HG02973 (cell line): Measurements from ENCODE around the gene CDK15.
"Not testable (repeated sequence)": the region's sequence is repeated elsewhere in the genome, so short reads cannot be mapped to it uniquely, and the experiment has no call there.

ENCODE experiments used
- ATAC-seq: cut with Tn5 transposase; IDR thresholded peaks from one replicate; pipeline ENCODE4 v1.9.1; 2021; ENCODE audit warnings: moderate library complexity; ENCODE audit not compliant: unreplicated experiment

The CDK15 gene

DNA sequence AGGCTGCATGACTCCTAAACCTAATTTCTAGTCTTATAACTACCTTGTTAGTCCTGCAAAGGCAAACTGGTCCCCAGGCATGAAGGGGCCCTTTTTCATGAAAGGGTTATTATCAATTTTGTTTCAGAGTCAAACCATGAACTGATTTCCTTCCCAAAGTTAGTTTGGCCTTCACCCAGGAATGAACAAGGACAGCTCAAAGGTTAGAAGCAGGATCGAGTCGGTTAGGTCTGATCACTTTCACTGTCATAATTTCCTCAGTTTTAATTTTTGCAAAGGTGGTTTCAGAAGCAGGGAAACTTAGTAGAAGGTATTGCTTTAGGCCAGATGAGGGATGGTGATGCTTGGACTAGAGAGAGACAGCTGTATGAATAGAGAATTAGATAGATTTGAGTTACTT lies 16.9 kb upstream of the CDK15 start:
- no peak for ATAC-seq

DNA sequence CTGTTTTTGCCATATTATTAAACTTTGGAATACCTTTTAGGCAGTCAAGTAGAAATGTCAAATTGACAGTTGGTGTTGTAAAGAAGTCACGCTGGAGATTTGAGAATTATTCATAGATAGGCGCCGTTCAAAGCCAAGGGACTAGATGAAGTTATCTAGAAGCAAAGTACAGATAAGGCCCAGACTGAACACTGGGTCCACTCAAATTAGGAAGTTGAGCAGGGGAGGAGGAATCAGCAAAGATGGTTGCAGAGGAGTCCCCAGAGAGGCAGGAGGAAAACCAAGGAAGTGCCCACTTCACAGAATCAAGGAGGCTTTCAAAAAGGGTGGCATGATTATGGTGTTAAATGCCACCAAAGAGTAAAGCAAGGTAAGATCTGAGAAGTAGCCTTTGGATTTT lies 16.0 kb upstream of the CDK15 start:
- ATAC-seq = no peak

DNA sequence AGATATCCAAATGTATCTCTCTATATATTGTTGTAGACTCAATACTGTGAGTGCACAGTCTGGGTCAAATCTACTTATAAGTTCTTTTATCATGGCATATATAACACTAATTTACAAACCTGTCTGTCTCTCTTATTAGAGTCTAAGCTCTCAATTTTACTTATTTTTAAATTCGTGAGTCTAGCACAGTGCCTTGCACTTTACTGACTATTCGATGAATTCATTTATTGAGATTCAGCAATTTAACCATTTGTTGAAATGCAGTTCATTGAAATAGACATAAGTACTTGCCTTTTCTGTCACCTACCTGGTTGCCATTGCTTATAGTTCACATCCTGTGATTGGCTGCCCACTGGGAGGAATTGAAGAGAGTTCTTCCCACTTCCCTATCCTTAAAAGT lies 15.3 kb upstream of the CDK15 start:
- ATAC-seq = no peak

DNA sequence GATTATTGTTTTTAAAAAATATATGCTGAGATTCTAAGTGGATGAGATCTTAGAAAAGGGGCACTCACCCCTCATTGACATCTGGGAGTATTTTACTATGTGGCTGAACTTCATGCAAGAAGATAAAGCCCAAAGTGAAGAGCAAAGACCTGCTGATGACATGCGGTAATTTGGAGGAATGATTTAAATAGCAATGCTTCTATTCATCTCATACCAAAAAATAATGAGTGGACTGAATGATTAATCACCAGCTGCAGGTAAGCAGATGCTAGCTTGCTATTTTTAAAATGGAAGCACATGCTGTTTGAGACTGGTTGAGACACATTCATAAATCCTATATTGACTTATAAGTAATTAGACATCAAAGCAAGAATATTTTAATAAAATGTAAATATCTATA lies 12.7 kb upstream of the CDK15 start:
- no peak for ATAC-seq

DNA sequence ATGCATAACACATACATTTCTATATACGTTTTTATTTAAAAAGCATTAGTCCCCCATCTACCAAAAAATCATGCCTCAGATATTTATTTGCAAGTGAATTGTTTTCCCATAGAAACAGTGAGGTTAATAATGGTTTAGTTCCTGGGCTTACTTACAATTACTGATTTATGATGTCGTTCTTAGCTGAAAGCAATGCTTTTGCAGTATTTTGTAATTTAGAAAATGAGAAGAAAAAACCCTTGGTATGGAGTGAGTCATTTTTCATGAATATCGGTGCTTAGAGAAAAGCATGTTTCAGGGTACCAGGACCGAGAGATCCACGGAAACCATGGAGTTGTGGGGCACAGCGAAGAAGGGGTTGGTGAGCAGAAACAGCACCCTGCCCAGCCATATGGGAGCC lies 12.0 kb upstream of the CDK15 start:
- ATAC-seq = no peak

DNA sequence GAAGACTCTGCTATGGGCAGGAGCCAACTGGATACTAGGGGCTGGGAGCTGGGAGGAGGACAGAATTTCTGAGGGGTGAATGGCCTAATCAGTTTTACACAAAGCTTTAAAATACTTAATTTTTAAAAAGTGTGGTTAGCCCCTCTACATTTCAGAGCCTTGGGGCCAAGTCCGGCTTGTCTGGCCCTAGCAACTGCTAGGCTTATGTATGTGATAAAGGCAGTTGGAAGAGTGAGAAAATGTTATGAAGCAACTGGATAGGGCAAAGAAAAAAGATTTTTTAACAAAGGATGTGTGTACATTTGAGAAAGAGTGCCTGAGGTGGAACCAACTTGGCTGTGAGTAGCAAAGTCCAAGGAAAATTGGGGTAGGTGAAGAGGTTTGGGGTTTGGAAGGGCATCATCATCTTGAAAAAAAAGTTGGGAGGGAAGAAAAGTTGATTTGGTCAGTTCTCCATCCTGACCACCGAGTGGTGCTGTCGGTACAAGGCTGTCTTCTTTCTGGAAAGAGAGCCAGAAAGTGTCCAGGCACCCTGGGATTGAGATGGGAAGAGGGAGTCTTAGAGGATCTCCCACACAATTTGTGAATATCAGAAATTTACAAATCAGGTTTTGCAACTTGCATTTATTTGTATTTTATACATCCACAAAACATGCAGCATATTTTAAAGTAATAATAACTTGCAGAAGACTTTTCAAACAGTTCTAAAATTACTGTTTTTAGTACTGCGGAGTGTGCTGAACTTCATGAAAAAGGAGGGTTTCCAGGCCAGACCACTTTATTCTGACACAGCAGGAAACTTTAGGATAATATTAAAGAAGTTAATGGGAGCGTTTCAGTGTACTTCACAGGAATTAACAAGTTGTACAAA lies 10.5 kb upstream of the CDK15 start:
- no peak for ATAC-seq

DNA sequence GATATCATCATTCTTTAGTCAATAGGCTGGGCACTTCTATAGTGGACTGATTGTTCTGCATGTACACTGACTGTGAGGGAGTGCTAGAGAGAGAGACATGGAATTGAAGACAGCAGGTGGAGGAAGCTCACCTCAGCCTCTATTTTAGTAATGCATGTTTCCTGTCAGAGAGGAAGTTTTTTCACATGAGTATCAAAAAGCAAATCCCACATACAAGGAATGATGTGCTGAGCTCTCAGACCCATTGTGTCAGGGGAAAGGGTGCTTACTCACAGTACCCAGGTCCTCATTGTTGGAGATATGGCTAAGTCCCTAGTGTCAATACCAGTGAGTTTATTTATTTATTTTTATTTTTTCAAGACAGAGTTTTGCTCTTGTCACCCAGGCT lies 9.9 kb upstream of the CDK15 start:
- no peak for ATAC-seq

DNA sequence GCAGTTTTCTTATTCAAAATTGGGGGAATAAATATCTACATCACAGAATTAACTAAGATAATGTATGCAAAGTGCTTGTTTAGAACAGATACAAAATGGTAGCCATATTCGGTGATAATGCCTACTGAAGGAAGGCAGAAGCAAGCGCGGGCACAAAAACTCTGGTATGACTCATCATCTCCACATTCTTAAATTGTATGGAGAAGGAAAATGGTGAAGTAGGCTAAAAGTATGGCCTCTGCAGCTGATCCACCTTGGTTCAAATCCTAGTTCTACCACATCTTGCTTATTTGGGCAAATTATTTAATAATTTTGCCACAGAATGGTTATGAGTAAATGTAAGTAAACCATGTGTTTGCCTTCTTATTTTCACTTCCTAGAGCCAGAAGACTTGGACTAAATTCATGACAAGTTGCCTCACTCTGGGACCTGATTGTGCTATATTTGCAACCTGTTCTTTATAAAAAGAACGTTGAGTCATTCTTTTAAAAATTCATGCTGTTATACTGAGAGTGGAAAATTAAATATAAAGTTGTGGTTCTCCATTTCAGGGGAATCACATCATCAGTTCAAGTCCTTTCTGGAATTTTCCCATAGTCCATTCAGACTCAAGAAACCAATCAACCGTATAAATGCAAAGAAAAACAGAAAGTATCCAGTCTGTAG lies 9.0 kb upstream of the CDK15 start:
- no peak for ATAC-seq

DNA sequence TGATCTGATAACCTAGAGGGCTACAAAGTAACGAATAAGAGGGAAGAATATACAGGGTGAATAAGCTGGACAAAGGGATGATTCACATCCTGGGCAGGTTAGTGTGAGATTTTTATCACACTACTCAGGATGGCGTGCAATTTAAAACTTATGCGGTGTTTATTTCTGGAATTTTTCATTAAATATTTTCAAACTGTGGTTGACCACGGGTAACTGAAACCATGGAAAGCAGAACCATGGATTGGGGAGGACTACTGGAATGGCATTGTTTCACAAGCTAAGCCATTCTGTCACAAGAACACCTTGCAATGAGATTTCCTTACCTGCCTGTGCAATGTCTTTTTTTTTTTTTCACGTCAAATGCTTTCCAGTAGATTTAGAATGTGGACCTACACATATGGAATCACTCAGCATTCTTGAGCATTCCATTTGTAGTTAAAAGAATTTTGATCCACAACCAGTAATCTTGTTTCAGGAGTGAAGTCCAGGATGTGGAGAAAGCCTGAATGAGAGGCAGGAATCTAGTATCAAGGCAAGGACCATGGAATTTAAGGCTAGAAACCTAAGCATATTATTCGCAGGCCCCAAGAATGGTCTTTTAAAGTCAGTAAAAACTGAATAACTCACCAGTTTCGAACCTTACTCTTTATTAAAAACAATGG lies 8.0 kb upstream of the CDK15 start:
- no peak for ATAC-seq

DNA sequence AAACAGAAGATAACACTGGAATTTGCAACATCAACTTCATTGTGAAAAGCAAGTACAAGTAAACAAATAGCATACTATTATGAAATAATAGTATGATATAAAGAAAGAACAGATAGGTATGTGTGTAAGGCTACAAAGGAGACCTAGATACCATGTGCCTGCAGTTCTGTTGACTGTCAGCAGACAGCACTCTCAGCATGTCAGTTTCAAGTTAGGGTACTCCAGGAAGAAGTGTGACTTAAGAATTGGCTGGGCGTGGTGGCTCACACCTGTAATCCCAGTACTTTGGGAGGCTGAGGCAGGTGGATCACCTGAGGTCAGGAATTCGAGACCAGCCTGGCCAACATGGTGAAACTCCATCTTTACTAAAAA lies 7.4 kb upstream of the CDK15 start:
- not testable (repeated sequence) for ATAC-seq

DNA sequence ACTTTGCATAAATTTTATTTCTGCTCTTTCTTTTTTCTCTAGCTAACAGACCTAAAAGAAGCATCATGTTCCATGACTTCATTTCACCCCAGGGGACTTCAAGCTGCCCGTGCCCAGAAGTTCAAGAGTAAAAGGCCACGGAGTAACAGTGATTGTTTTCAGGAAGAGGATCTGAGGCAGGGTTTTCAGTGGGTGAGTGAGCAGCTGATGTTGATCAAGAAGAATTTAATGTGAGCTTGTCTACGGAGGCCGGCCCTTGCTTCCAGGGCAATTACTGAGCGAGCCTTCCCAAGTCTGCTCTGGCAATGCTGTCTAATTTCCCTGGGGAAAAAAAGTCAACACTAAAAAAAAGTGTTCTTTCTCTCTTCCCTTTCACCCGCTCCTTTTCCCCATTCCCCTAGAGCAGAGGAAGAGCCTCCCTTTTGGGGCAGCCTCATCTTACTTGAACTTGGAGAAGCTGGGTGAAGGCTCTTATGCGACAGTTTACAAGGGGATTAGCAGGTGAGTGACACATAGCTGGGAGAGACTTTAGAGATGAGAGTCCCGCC lies 1.2 kb downstream of the CDK15 start:
- ATAC-seq = no peak

DNA sequence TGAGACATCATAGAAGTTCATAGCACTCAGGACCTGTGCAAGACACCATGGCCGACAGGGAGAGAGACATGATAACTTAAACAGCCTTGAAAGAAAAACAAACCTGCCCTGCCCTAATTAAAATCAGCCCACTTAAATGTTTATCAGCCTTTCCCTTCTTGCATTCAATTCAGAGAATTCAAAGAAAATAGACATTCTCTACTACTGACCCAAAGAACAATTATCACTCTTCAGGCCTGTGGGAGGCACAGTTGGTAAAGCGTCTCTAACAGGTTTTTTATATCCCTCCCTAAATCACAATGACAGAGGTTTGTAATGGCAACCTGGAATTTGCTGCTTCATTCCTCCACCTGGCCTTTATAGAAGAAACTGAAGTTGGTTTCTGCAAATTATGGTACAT lies 1.7 kb downstream of the CDK15 start:
- ATAC-seq = no peak

DNA sequence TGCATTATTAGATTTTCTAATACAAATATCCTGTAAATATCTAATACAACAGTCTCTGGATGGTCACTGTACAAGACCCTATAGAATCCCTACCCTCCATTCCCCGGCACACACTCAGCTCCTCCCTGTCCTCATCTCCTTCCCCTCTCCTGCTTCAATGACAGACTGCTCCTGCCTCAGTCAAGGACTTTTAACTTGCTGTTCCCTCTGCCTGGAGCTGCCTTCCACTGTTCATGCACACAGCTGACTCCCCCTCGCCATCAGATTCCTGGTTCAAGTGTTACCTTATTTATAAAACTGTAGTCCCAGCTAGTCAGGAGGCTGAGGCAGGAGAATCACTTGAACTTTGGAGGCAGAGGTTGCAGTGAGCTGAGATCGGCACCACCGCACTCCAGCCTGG lies 3.3 kb downstream of the CDK15 start:
- ATAC-seq = no peak

DNA sequence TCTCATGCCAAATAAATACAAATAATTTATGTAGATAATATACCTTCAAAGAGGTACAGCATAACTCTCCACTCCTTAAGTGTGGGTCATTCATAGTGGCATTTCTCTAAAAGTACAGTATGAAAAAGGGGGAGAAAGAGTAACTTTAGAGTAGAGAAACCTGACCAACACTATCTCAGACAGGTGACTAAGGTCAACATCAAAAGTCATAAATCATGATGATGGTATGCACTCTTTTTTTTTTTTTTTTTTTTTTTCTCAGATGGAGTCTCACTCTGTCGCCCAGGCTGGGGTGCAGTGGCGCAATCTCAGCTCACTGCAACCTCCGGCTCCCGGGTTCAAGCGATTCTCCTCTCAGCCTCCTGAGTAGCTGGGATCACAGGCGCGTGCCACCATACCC lies 4.3 kb downstream of the CDK15 start:
- ATAC-seq = not testable (repeated sequence)

DNA sequence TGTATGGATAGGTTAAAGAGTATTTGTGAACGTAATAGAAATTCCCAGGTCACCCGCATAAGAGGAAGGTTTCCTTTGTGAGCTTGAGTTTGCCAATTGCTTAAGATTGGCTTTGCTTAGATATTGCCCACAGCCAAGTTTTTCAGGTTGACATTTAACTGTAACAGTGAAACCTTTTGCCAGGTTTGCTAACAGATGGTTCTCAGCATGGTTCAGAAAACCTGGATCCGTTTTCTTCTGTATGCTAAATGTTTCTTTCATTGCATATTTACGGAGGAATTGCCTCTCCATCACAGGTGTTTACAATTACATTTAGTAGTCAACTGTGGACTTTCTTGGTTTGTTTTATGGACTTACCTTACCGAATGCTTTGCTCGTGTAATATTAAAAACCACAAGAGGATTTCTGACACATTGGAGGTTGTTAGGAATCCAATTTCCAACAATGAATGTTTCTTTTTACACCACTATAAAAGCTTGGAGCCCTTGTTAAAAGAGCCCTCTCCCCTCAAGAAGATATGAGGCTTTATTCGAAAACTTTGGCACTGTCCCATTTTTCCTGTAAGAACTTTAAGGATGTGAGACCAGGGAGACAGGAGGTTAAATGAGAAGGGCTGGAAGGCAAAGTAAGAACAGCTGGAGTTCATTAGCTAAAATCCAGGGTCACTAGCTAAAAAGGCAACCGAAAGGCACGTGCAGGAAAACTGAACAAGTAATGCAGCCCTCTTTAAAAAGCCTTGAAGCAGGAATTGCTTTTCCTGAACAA lies 7.8 kb downstream of the CDK15 start:
- no peak for ATAC-seq

DNA sequence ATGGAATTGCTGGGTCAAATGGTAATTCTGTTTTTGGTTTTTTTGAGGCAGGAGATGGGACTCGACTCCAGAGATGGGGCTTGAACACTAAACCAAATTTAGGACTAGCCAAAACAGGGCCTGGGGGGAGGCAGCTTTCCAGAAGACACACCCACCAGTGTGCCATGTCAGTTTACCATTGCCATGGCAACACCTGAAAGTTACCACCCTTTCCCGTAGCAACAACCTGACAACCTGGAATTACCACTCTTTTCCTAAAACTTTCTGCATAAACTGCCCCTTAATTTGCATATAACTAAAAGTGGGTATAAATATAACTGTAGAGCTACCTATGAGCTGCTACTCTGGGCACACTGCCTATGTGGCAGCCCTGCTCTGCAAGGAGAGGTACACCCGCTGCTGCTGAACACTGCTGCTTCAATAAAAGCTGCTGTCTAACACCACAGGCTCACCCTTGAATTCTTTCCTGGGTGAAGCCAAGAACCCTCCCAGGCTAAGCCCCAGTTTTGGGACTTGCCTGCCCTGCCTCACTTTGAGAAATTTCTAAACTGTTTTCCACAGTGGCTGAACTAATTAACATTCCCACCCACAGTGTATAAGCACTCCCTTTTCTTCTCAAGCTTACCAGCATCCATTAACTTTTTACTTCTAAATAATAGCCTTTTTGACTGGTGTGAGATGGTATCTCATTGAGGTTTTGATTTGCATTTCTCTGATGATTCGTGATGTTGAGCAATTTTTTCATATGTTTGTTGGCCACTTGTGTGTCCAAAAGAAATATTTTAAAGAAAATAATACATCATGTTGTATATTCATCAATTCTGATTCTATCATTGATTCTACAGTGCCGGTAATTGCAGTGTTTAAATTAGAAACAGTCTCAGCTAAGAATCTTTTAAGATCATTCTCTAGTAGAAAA lies 10.6 kb downstream of the CDK15 start:
- no peak for ATAC-seq

DNA sequence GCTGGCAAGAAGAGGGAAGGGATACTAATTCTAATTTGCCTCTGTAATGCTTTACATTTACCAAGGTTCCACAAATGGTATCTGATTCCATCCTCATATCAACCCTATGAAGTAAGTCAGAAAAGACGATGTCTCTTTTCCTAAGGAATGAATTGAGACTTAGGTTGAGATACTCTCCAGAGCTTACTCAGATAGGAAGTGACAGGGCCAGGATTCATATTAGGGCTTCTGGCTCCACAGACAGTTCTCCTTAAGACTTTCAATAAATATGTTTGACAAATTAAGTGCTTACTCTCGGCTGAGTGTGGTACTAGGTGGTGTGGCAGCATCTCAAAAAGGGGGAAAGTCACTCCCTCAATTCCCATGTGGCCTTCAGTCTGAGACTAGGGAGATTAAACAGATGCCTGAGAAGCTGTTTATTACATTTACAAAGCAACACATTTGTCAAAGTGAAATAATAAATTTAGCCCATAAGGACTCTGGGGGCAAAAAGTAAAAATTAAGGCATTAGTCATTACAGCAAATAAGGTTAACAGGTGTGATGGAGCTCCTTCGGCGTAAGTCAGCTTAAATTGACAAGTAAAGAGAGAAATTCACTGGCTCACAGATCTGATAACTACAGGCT lies 14.2 kb downstream of the CDK15 start:
- no peak for ATAC-seq

DNA sequence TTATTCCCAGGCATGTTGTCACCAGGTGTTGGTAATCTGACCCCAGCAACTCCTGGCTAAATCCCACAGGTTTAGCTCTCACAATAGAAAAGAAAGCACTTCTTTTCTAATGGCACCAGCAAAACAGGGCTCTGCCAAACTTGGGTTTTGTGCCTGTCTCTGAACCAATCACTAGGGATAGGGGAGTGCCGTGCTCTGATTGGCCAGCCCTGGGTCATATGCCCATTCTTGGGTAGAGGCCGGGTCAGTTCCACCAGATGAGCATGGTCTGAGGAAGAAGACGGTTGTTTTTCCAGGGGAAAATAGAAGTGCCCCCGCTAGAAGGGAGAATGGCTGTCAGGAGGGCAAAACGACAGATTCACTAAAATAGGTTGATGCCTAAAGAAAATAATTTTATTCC lies 14.7 kb downstream of the CDK15 start:
- no peak for ATAC-seq

DNA sequence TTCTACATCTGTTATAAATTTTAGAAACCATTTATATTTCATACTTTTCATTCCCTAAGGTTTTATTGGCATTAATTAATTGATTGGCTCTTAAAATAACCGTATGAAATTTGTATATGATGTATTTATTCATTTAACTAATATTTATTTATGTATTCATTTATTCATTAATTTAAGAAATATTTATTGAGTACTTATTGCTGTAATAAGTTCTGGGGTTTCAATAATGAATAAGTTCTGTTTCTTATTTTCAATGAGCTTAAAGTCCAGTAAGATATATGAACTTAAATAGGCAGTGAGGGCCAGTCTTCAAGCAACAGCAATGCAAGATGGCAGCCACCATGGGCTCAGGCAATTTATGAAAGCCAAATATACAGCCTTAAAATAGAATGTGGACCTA lies 17.9 kb downstream of the CDK15 start:
- no peak for ATAC-seq

DNA sequence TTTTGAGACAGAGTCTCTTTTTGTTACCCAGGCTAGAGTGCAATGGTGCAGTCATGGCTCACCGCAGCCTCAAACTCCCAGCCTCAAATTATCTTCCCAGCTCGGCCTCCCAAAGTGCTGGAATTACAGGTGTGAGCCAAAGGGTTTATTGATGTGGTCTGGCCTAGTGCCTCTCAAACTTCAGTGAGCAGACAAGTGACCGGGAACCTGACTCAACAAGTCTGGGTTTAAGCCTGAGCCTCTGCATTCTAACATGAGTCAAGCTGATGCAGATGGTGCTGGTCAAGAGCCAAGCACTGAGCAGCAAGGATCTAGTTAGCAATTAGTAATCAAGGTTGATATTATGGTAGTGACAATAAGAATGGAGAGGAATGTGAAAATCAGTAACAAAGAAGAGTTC lies 21.3 kb downstream of the CDK15 start:
- ATAC-seq = no peak
